OCI-LY3 (cell line): ENCODE measurements around the gene KDM4C.

Experiments
- H2AFZ ChIP-seq: fragments of 200-600, 300-600 bp; shearing (Covaris generic); 2 replicates; pipeline ENCODE4 v1.6.0; 2014; ENCODE audit warnings: antibody characterized with exemption, low read depth, low read length
- H3K27ac ChIP-seq: fragments of 200-600, 300-600 bp; sonication (generic); 2 replicates; pipeline ENCODE4 v1.5.1; 2014; ENCODE audit warnings: mild to moderate bottlenecking, low read length, moderate library complexity, mixed read lengths
- H3K27me3 ChIP-seq: fragments of 200-600, 300-600 bp; sonication (generic); 2 replicates; pipeline ENCODE4 v1.6.1; 2014; ENCODE audit warnings: low read depth, low read length, mixed read lengths
- H3K36me3 ChIP-seq: fragments of 200-600, 300-600 bp; sonication (generic); replicated peaks from 2 replicates; pipeline ENCODE3; 2014; ENCODE audit warnings: low read depth, low read length, mixed read lengths
- H3K4me1 ChIP-seq: fragments of 300-600, 200-600 bp; sonication (generic); 2 replicates; pipeline ENCODE4 v1.6.1; 2014; ENCODE audit warnings: low read length, mixed read lengths
- H3K4me2 ChIP-seq: fragments of 200-600, 300-600 bp; sonication (generic); 2 replicates; pipeline ENCODE4 v1.6.1; 2014; ENCODE audit warnings: low read length, mixed read lengths
- H3K4me3 ChIP-seq: fragments of 300-600, 200-600 bp; sonication (generic); 2 replicates; pipeline ENCODE4 v1.5.1; 2014; ENCODE audit warnings: antibody characterized with exemption, mild to moderate bottlenecking, low read length, moderate library complexity
- H3K79me2 ChIP-seq: fragments of 300-600, 200-600 bp; shearing (Covaris generic); 2 replicates; pipeline ENCODE4 v1.6.1; 2014; ENCODE audit warnings: mild to moderate bottlenecking, low read length, mixed read lengths
- H3K9ac ChIP-seq: fragments of 300-600, 200-600 bp; shearing (Covaris generic); 2 replicates; pipeline ENCODE4 v1.6.0; 2014; ENCODE audit warnings: mild to moderate bottlenecking, low read length, moderate library complexity
- H3K9me3 ChIP-seq: fragments of 200-600, 300-600 bp; shearing (Covaris generic); 2 replicates; pipeline ENCODE4 v1.6.1; 2014; ENCODE audit warnings: low read length, mixed read lengths; ENCODE audit not compliant: insufficient read depth
- H4K20me1 ChIP-seq: fragments of 200-600, 300-600 bp; sonication (generic); 2 replicates; pipeline ENCODE4 v1.6.1; 2016; ENCODE audit warnings: low read length, mixed read lengths; ENCODE audit not compliant: insufficient read depth
- EZH2phosphoT487 ChIP-seq: fragments of 200-600 bp; shearing (Covaris generic); IDR thresholded peaks from 2 replicates; pipeline ENCODE4 v1.6.1; 2018; ENCODE audit warnings: antibody characterized with exemption, mixed run types, low read depth
- TF ChIP-seq, protein P1 (sequence below): fragments of 200-600, 300-600 bp; sonication (generic); IDR thresholded peaks from 2 replicates; pipeline ENCODE4 v1.5.1; 2014; ENCODE audit warnings: antibody characterized with exemption, low read length, low read depth

The KDM4C gene

DNA sequence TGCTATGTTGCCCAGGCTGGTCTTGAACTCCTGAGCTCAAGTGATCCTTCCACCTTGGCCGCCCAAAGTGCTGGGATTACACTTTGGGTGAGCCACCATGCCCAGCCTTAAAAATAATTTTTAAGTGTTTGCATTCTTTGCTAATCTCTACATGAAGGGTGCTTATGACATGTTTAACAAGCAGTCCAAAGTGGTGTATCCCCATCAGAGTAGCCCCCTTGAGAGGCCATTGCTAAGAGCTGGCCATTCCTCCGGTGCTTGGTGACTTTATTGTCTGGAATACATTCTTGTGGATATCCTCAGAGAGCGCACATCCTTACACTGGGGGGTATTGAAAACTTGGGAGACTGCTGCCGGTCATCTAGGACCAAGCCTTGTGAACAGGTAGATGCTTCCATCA, 395.4 kb downstream of the KDM4C start:
- H3K27ac ChIP-seq = no peak overlapping the region
- no peaks in the 10 kb centered on the region for H3K79me2 ChIP-seq
- H3K4me3 ChIP-seq = no peak overlapping the region
- H3K27me3 ChIP-seq = no peaks in the 10 kb centered on the region
- H3K9ac ChIP-seq = no peak overlapping the region
- peaks cover 3% of the 10 kb centered on the region; the same call in 1 of the 2 replicates for H3K4me1 ChIP-seq
- H3K4me2 ChIP-seq = no peak overlapping the region
- no peak overlapping the region for H2AFZ ChIP-seq
- no peak for TF ChIP-seq EZH2phosphoT487
- TF ChIP-seq, protein P1, sequence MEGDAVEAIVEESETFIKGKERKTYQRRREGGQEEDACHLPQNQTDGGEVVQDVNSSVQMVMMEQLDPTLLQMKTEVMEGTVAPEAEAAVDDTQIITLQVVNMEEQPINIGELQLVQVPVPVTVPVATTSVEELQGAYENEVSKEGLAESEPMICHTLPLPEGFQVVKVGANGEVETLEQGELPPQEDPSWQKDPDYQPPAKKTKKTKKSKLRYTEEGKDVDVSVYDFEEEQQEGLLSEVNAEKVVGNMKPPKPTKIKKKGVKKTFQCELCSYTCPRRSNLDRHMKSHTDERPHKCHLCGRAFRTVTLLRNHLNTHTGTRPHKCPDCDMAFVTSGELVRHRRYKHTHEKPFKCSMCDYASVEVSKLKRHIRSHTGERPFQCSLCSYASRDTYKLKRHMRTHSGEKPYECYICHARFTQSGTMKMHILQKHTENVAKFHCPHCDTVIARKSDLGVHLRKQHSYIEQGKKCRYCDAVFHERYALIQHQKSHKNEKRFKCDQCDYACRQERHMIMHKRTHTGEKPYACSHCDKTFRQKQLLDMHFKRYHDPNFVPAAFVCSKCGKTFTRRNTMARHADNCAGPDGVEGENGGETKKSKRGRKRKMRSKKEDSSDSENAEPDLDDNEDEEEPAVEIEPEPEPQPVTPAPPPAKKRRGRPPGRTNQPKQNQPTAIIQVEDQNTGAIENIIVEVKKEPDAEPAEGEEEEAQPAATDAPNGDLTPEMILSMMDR = no peak
- H3K9me3 ChIP-seq = no peaks in the 10 kb centered on the region
- H3K36me3 ChIP-seq = no peaks in the 10 kb centered on the region
- H4K20me1 ChIP-seq = no peaks in the 10 kb centered on the region

DNA sequence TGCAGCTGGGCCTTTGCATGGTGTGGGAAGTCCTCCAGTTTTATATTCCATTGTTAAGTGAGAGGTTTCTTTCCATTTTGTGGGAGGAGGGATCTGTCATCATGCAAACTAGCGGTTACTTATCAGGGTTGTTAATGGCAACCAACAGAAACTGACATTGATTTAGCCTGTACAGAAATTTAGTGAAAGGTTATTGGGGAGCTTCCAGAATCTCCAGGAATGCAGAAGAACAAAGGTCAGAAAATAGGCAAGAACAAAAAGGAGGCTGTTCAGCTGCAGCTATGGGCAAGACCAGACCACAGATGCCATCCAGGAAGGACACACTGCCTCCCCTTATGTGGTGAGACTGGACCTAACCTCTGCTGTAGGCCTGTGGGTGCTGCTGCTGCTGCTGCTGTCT, 395.8 kb downstream of the KDM4C start:
- H3K27ac ChIP-seq = no peak overlapping the region
- H3K27me3 ChIP-seq = no peaks in the 10 kb centered on the region
- H3K79me2 ChIP-seq = no peaks in the 10 kb centered on the region
- no peak overlapping the region for H3K4me2 ChIP-seq
- no peaks in the 10 kb centered on the region for H3K9me3 ChIP-seq
- H3K4me3 ChIP-seq = no peak overlapping the region
- TF ChIP-seq, protein P1 = no peak
- no peak for TF ChIP-seq EZH2phosphoT487
- no peaks in the 10 kb centered on the region for H3K36me3 ChIP-seq
- H3K4me1 ChIP-seq = peaks cover 3% of the 10 kb centered on the region; the same call in 1 of the 2 replicates
- H3K9ac ChIP-seq = no peak overlapping the region
- H2AFZ ChIP-seq = no peak overlapping the region
- H4K20me1 ChIP-seq = no peaks in the 10 kb centered on the region

DNA sequence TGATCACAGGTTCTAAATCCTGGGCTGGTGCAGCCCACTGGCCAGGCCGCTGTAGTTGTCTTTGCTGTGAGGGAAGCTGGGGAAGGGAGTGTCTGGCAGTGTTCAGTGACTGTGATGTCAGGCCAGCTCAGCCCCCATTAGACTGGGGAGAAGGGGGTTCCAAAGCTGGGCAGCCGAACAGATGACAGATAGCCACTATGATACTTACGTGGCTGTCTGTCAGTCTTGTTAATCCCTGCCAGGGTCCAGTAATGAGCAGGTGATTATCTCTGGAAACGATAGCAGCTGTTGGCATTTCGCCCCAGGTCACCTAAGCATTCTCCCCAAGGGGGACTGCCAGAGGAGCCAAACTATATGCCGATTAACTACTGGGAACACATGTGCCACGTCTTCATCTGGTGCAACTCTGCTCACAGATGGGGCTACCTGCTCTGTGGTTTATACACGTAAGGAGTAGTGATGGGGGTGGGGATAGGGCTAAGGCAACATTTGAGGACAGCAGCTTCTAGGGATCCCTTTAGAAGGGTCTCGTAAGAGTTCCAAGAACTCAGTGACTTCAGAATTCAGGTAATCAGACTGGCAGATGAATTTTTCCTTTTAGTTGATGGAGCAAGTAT, 396.3 kb downstream of the KDM4C start:
- no peak overlapping the region for H2AFZ ChIP-seq
- no peak overlapping the region for H3K4me2 ChIP-seq
- peaks cover 3% of the 10 kb centered on the region; the same call in 1 of the 2 replicates for H3K4me1 ChIP-seq
- H3K9ac ChIP-seq = no peak overlapping the region
- H3K9me3 ChIP-seq = no peaks in the 10 kb centered on the region
- H3K36me3 ChIP-seq = no peaks in the 10 kb centered on the region
- H3K27me3 ChIP-seq = no peaks in the 10 kb centered on the region
- no peak overlapping the region for H3K4me3 ChIP-seq
- TF ChIP-seq EZH2phosphoT487 = no peak
- TF ChIP-seq, protein P1 = no peak
- H3K79me2 ChIP-seq = no peaks in the 10 kb centered on the region
- H3K27ac ChIP-seq = no peak overlapping the region
- H4K20me1 ChIP-seq = no peaks in the 10 kb centered on the region

DNA sequence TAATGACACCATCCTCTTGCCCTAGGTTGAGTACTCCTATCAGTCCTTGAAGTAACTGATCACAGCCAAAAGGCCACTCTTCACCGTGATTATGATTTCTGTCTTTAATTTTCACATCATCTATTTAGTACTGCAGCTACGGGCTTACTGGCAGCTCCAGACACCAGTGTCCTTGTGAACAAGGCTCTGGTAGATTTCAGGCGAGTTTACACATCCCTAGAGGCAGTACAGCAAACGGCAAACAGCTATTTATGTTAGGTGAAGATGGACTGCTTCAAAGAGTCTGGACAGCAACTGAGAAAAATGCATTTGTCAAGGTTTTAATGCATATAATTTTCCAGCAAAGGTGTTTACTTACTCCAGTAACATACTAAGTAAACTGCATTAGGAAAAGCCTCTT, 396.9 kb downstream of the KDM4C start:
- Histone ChIP-seq H3K4me2 (no peak overlapping the region), H3K27me3 (no peaks in the 10 kb centered on the region), H2AFZ (no peak overlapping the region), H4K20me1 (no peaks in the 10 kb centered on the region), H3K4me1 (peaks cover 3% of the 10 kb centered on the region; the same call in 1 of the 2 replicates), H3K4me3 (no peak overlapping the region), H3K9ac (no peak overlapping the region), H3K27ac (no peak overlapping the region), H3K36me3 (no peaks in the 10 kb centered on the region), H3K79me2 (no peaks in the 10 kb centered on the region), H3K9me3 (no peaks in the 10 kb centered on the region)
- no peak for TF ChIP-seq EZH2phosphoT487
- TF ChIP-seq, protein P1 = no peak
